ENCODE results near the gene DNASE1L1.

DNASE1L1 gene

DNA sequence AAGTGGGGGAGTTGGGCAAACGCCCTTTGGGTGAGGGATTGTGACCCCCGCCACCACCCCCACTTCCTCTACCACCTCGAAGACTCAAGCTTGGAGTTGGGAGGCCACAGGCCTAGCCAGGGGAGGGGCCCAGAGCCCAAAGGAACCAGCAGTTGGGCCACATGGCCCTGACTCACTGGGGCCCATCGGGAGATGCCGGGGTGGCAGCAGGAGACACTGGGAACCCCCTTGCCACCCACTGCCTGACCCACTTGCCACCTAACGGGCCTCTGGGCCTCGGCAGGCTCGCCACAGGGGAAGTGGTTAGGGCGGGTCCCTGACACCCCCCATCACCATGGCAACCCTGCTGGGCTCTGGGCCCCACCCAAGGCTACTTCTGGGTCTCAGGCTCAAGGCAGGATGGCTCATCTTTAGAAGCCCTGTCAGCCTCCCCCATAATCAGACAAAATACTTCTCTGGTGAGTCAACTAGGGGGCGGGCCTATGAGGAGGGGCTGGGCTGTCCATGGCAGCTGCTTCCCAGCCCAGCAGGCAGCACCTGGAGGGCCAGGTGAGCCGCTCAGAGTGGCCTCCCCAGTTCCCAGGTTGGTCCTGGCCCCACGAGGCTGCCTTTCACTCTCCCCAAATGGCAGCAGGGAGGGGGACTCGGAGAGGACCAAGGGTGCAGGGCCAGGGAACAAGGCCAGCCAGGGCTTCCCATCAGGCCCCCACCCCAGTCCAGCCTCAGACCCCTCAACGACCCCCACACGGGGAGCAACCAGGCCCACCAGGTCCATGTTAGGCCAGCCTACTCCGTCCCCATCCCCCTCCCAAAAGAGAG, 40.2 kb downstream of the DNASE1L1 start:
- no peak for DNase-seq (ENCODE audit: low read depth, low spot score)

DNA sequence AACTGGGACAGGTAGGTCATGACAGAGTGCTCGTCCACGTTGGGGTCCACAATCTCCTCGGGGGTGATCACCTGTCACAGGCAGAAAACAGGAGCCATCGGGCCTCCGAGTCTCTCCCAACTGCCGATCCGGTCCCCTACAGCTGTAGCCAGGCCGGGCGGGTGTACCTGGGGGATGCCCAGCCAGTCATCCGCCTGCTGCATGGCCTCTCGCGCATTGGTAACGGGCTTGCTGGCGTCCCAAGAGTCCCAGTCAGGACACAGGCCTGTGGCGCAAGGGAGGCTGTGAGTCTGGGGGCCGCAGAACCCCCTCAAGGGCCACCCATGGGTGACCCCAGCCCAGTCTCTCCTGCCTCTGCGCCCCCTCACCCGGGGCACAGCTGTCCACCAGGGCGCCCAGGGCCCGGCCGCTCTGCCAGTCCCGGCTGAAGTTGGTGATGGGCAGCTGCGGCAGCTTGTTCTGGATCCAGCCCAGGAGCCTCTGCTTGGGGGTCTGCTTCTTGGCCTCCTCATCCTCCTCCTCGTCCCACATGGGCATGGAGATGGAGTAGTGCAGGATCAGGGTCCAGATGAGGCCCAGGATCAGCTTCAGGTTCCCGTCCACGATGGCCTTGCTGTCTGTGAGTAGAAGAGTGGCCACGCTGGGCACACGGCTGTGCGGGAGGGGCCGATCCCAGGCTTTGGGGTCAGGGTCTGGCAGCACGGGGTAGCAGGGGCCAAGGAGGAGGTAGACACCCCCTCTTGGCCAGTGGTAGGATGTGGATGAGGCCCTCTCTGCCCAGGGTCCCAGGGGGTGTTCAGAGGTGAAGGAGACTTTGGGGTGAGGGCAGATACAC, 41.4 kb downstream of the DNASE1L1 start:
- DNase-seq (ENCODE audit: low read depth, low spot score), result no peak

DNA sequence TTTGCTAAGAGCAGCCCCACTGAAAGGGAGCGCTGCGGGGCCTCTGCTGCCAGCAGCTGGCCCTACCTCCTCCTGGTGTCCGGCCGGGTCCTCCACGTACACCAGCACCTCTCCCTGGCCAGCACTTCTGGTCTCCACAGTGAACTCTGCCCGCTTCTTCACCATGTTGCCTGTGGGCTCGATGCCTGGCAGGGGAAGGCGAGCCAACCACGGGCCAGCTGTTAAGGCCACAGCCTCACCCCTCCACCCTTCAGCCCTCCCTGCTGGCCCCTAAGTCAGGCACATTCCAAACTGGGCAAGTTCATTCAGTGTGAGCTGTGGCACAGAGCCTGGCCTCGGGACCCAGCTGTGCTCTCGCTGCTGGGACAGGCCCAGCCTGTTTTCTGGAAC, 42.4 kb downstream of the DNASE1L1 start:
- DNase-seq (ENCODE audit: low read depth, low spot score), result no peak

DNA sequence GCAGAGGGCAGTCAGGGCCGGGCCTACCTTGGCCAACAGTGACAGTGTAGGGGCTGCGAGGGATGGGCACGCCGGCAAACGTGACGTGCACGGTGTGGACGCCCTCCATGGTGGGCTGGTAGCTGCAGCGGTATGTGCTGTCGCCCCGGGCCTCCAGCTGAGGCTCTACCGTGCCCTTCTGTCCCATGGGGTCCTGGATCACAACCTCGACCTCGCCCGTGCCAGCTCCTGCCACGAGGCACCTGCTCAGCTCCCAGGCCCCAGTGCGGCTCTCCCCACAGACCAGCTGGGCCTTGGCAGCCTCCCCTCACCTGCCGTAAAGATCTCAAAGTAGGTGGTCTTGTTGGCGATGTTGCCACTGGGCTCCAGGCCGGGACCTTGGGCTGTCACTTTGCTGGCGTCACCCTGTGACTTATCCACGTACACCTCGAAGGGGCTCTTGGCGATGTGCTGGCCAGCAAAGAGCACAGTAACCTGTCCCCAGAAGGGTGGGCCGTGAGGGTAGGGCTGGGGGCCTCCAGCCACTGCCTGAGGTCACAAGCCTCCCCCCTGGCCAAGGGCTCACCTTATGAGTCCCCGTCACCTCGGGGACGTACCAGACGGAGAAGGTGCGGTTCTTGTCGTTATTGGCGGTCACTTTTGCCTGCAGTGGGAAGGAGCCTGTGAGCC, 42.9 kb downstream of the DNASE1L1 start:
- DNase-seq (ENCODE audit: low read depth, low spot score), result no peak

DNA sequence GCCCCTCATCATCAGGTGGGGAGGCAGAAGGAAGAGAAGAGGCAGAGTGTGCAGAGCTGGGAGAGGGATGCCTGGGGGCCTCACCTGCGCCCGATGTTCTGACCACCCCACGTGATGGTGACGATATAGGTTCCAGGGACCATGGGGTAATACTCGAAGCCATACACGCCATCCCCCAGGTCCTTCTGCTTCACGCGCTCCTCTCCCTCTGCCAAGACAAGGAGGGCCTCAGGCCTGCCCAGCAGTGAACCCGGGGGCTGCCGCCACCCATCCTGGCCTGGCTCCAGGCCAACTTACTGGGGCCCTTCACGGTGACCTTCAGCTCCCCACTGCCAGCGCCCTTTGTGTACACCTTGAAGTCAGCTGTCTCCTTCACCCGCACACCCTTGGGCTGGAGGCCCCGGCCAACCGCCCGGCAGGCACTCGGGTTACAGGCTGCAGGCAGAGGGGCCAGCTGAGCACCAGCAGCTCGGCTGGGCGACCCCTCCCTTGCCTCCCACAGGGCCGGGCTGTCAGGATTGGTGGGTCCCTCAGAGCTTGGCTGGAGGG, 43.9 kb downstream of the DNASE1L1 start:
- DNase-seq (ENCODE audit: low read depth, low spot score), result no peak

DNA sequence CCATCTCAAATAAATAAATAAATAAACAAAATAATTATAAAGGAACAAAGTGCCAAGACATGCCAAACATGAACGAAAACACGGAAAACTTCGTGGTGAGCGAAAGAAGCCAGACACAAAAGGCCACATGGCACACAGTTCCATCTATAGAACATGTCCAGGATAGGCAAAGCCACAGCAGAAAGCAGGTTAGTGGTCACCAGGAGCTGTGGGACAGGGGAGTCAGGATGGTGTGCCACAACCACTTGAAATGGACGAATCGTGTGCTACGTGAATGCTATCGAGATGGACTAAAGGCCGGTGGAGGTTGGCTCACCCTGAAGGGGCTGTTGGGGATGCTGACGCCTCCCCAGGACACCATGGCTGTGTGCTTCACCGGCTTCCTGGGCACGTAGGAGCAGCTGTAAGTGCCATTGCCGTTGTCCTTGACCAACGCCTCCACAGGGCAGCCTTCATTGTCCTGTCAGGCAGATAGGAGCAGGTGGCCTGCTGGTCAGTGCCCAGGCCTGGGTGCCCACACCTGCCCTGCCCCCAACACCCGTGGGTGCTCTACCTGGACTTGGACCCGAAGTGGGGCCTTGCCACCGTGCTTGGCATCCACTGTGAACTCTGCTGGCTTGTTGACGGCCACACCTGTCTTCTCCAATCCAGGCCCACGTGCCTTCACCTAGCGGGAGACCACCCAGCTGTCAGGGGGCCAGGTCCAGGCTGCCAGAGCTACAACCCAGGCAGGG, 45.2 kb downstream of the DNASE1L1 start:
- no peak for DNase-seq (ENCODE audit: low read depth, low spot score)

DNA sequence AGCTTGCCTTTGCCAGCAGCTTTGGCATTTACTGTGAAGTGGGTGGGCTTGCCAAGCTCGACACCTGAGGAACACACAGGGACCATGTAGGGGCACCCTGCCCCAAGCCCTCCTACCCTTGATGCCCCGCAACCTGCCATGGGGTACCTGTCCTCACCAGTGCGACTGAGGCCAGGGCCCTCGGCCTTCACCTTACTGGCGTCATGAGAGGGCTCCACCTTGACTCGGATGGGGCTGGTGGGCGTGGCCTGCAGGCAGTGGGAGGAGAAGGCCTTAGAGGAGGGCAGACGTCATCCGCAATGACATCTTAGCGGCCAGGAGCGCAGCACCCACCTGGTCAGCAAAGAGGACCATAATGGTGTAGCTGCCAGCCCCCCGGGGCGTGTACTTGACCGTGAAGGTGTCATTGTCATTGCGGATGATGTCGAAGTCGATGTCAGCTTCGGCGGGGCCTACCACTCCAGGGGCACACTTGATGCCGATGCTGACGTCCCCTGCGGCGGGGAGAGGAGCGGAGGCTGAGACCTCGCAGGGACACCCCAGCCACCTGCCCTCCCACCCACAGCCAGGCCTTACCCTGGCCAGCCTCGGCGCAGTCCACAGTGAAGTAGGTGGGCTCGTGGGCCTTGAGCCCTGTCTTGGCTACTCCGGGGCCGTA, 46.8 kb downstream of the DNASE1L1 start:
- DNase-seq (ENCODE audit: low read depth, low spot score), result no peak

DNA sequence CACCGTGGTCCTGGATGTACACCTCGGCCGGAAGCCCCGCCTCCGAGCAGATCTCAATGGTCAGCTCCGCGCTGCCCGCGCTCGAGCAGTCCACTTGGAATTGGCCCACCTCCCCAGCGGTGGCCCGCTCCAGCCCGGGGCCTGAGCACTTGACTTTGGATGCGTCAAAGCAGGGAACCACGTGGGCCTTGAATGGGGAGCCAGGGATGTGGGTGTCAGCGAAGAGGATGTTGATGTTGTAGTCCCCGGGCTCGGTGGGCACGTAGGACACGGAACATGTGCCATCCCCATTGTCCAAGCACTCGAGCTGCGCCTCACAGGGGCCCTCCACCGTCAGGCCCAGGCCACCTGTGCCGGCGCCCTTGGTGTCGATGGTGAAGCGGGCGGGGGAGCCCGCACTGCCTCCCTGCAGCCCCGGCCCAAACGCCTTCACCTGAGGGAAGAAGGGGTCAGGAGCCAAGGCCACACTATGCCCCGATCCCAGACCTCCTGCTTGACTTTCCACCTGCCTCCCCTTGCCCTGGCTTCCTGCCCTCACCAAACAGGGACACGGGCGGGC, 48.8 kb downstream of the DNASE1L1 start:
- DNase-seq (ENCODE audit: low read depth, low spot score), result no peak

DNA sequence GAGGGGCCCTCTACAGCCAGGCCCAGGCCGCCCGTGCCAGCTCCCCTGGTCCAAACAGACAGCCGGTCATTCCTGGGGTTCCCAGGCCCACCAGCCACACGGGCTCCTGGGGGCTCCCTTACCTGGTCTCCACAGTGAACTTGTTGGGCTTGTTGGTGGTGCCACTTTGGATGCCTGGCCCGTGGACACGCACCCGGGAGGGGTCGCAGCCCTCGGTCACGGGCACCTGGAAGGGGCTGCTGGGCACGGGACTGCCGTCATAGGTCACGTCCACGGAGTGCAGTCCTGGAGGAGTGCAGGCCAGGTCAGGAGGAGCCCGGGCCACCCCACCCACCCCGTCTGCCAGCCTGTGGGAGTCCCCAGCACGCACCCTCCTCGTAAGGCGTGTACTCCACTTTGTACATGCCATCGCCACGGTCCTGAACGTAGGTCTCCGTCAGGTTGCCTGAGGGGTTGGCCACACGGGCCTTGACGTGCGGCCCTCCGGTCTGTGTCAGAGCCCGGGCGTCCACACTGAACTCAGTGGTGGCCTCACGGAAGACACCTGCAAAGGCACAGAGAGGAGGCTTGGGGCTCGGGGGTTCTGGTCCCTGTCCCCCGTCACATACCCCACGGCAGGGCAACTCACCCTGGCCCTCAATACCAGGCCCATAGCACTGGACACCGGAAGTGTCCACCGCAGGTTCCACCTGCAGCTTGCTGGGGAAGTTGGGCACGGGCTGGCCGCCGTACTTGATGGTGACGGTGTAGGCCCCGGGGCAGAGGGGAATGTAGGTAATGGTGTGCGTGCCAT, 49.5 kb downstream of the DNASE1L1 start:
- no peak for DNase-seq (ENCODE audit: low read depth, low spot score)

DNA sequence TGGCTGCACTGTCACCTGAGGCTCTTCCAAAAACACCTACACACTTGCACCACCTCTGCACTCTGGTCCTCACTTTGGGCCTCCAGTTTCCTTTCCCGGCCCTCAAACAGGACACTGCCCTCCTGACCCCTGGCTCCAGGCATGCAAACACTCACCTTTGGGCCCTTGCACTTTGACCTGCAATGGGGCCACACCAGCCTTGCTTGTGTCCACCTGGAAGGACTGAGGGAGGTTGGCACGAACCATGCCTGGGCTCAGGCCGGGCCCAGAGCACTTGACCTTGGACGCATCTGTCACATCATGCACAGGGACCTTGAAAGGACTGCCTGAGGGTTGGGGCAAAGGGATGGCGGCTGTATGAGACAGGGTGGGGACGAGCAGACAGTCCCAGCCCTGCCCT, 50.2 kb downstream of the DNASE1L1 start:
- no peak for DNase-seq (ENCODE audit: low read depth, low spot score)

DNA sequence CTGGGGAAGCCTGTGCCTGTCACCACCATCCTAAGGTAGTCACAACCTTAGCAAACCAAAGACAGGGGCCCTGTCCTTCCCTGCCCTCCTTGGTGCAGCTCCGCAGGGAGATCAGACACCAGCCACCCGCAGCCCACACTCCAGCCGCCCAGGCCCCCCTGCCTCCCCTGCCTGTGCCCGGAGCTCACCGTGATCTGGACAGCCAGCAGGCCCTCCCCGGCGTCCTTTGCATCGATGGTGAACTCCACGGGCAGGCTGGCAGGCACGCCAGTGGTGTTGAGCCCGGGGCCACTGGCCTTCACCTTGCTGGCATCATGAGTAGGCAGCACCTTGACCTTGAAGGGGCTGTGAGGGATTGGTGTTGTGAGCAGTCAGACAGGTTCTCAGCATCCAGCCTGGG, 51.0 kb downstream of the DNASE1L1 start:
- no peak for DNase-seq (ENCODE audit: low read depth, low spot score)

DNA sequence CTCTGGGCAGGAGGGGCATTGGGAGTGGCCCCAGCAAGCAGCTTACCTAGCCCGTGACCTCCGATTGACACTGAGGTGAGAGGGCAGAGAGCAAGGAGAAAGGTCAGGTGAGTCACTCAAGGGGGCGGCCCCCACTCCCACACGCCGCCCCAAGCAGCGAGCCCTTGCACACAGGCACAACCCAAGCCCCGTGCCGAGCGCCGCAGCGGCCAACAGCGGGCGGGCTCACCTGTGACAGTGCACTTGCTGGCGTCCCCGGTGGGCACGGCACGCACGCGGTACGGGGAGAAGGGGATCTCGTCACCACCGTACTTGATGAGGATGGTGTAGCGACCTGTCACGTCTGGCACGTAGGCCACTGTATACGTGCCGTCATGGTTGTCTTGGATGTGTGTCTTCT, 51.8 kb downstream of the DNASE1L1 start:
- no peak for DNase-seq (ENCODE audit: low read depth, low spot score)

DNA sequence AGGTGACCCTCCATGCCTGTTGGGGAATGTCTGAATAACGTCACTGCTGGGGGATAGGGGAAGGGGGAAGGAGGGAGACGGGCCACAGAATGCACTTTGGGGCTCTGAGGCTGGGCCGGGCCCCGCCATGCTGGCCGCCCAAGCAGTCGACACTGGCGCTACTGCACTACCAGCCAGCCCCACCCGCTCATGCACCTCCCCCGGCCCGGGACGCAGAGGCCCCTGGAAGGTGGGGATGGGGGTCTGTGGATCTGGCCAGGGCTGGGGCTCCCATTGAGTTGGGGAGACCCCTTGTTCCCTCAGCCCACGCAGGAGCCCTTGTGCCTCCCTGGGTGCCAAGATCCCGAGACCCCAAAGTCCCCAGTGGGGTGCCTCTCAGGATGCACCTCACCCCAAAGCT, 52.5 kb downstream of the DNASE1L1 start:
- DNase-seq (ENCODE audit: low read depth, low spot score), result no peak

DNA sequence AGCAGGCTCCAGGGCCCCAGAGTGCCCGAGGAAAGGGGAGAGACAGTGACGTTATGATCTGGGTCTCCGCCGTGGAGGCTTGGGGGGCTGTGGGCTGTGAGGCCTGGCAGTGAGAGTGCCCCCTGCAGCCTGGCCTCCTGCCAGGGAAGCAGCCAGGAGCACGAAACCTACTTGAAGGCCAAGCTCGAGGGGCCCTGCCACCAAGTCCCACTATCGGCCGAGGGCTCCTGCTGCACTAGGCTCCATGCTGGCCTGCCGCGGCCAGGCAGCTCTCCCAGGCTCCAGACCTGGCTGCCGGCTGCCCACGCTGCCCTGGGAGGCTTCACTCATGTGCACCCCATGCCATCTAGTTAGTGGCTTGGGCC, 53.3 kb downstream of the DNASE1L1 start:
- no peak for DNase-seq (ENCODE audit: low read depth, low spot score)

DNA sequence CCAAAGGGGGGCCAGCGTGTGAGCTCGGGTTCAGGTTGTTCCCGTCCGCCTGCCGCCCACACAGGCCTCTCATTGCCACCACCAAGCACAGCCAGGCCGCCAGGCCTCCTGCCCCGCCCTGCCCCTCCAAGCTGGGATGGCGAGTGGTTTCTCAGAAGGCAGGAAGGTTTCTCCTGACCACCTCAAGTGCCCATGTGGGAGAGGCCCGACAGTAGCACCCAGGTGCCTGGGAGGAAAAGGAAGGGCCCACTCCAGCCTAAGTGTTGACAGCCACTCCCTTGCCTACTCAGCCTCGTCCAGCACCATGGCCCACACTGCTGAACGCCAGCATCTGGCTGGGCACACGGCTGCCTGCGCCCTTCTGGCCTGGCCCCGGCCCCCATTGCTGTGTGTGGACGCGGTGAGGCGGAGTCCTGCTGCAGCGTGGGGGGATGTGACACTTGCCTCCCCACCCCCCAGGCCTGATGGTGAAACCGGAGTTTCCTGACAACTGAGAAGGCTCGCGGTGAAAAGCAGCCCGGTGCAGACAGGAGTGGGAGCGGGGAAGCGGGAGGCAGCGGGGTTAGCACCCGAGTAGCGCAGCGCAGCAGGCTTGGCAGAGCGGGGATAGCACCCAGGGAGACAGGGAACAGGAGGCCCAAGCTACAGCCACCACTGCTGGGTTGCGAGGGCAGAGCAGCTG, 53.8 kb downstream of the DNASE1L1 start:
- DNase-seq (ENCODE audit: low read depth, low spot score), result no peak

DNA sequence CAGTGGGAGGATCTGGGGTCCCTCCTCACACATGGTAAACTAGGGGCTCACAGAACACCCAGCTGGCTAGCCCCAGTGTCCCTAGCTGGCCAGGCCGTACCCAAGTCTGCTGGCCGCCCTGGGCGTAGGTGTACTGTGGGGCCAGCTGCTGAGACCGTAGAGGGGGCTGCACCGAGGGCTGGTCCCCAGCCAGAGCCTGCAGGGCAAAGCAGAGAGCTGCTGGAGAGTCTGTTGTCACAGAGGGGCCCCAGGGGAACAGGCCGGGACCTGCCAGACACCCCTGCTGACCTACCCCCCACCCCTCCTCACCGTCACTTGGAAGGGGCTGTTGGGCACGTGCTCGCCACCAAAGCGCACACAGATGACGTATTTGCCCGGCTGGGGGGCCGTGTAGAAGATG, 54.5 kb downstream of the DNASE1L1 start:
- no peak for DNase-seq (ENCODE audit: low read depth, low spot score)

DNA sequence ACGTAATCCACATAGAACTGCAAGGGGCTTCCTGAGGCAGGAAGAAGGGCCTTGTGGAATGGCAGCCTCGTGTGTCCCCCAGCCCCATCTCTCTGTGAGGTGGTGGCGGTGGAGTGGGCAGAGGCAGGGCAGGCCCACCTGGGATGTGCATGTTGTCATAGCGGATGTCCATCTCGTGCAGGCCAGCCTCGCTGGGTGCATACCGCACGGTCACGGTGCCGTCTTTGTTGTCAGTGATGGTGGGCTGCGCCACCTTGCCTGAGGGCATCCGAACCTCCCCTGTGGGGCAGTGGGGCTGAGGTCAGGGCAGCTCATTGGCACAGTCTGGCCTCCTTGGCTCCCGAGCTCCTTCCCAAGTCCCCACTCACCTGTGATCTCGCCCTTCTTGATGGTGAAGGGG, 55.0 kb downstream of the DNASE1L1 start:
- DNase-seq (ENCODE audit: low read depth, low spot score), result no peak

DNA sequence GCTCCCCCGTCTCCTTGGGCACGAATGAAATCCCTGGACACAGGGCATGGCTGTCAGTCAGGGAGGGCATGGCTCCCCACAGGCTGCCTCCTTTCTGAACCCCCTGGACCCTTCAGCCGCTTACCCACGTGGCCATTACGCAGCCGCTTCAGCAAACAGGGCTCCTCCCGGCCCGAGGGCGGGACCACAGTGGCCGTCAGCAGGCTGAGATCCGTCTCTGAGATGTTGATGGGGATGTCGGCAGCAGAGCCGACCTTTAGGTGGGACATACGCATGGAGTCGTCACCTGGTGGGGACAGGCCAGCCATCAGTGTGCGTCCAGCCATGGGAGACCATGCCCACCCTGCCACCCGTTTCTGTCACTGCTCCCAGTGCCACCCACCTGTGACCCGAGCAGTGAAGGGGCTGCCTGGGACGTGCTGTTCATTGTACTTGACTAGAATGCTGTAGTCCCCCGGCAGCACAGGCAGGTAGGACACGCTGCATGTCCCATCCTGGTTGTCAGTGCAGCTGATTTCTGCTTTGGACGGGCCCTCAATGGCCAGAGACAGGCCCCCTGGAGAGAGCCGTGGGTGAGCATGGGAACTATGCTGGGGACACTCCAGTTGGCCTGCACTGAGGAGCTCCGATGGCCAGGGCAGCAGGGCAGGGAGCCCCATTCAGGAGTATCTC, 55.7 kb downstream of the DNASE1L1 start:
- DNase-seq (ENCODE audit: low read depth, low spot score), result no peak

DNA sequence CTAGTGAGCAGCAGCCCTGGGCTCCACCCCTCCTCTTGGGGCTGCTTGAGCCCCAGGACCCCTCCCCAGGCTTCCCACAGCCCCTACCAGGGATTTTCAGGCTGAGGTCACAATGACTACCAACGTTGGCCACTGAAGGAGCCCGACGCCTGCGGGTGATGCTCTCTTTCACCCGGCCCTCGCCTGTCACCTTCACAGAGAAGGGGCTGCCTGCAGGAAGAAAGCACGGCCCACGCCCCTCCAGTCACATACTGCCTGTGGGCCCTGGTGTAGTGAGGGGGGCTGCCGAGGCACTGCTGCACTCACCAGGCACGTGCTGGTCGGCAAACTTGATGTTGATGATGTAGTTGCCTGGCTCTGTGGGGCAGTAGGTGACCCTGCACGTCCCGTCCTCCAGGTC, 56.6 kb downstream of the DNASE1L1 start:
- DNase-seq (ENCODE audit: low read depth, low spot score), result no peak

All from iPS DF 19.7 (cell line).